ENCODE data around the gene ACOD1.

Gene ACOD1

GRCh38 chr13:76973920-76974617 lies 25.8 kb downstream of the ACOD1 start:
- no peak for TF ChIP-seq ZFX (IDR thresholded peaks at IDR 0.05)
- no peak for TF ChIP-seq CTCF (conservative IDR thresholded peaks at IDR 0.05)
- H3K27ac ChIP-seq = no peak overlapping the region

GRCh38 chr13:76974618-76974975 lies 26.3 kb downstream of the ACOD1 start:
- H3K27ac ChIP-seq = no peak overlapping the region
- TF ChIP-seq CTCF (conservative IDR thresholded peaks at IDR 0.05) (no peak), ZFX (IDR thresholded peaks at IDR 0.05) (no peak)

GRCh38 chr13:76975863-76976262 lies 27.6 kb downstream of the ACOD1 start:
- no peak overlapping the region for H3K27ac ChIP-seq
- no peak for TF ChIP-seq ZFX (IDR thresholded peaks at IDR 0.05)
- TF ChIP-seq CTCF (conservative IDR thresholded peaks at IDR 0.05) = no peak

- no peak overlapping the region for H3K27ac ChIP-seq
- TF ChIP-seq CTCF (conservative IDR thresholded peaks at IDR 0.05) (no peak), ZFX (IDR thresholded peaks at IDR 0.05) (no peak)
Measured at GRCh38 chr13:76976490-76976889, 28.2 kb downstream of the ACOD1 start.

- TF ChIP-seq ZFX (IDR thresholded peaks at IDR 0.05) (no peak), CTCF (conservative IDR thresholded peaks at IDR 0.05) (no peak)
Measured at GRCh38 chr13:76976929-76977328, 28.6 kb downstream of the ACOD1 start.

GRCh38 chr13:76980075-76980718 lies 31.9 kb downstream of the ACOD1 start:
- TF ChIP-seq CTCF (conservative IDR thresholded peaks at IDR 0.05) = peak; percentile 98
- TF ChIP-seq ZFX (IDR thresholded peaks at IDR 0.05) = no peak
- no peak overlapping the region for H3K27ac ChIP-seq

More at GRCh38 chr13:76976929-76977328, 28.6 kb downstream of the ACOD1 start:
- no peak overlapping the region for H3K27ac ChIP-seq

- H3K27ac ChIP-seq = no peak overlapping the region
- TF ChIP-seq ZFX (IDR thresholded peaks at IDR 0.05) (no peak), CTCF (conservative IDR thresholded peaks at IDR 0.05) (no peak)
Measured at GRCh38 chr13:76982061-76982460, 33.8 kb downstream of the ACOD1 start.
